ENCODE results near the gene CBR3. TPM values are rescaled to one million over a fixed set of nuclear protein-coding genes. Genes with fewer than 3 reads are reported as not detected.

Gene CBR3
- 0.46 TPM in 1 of 2 replicates, not detected in the other for total RNA-seq (2022)
- percentile 16 among the genes with signal in this experiment for Bru-seq, nascent RNA
- percentile 18 among the genes with signal in this experiment for BruChase-seq, experiment 1, labeled RNA remaining after a 2-hour chase
- BruChase-seq, experiment 2, labeled RNA remaining after a 6-hour chase: percentile 16 among the genes with signal in this experiment
- long read RNA-seq, partial matches to known transcripts: 2 of 13 reads
- long read RNA-seq, other reads (novel, unspliced or antisense): 11 of 13 reads

- ChIA-PET POLR2A (no interaction called here), CTCF (no interaction called here)
- Histone ChIP-seq H3K4me1 (peaks cover 10% of the 10 kb centered on the region), H3K36me3 (ENCODE audit: control insufficient read depth, insufficient read depth, low read length) (no peaks in the 10 kb centered on the region), H3K9me3 (no peaks in the 10 kb centered on the region), H3K27me3 (replicated peaks; ENCODE audit: control insufficient read depth, insufficient read depth, low read length) (no peaks in the 10 kb centered on the region), H3K4me3 (ENCODE audit: low read depth, low read length) (peak within 1 kb of the TSS; percentile 58)
- TF ChIP-seq, protein P1, sequence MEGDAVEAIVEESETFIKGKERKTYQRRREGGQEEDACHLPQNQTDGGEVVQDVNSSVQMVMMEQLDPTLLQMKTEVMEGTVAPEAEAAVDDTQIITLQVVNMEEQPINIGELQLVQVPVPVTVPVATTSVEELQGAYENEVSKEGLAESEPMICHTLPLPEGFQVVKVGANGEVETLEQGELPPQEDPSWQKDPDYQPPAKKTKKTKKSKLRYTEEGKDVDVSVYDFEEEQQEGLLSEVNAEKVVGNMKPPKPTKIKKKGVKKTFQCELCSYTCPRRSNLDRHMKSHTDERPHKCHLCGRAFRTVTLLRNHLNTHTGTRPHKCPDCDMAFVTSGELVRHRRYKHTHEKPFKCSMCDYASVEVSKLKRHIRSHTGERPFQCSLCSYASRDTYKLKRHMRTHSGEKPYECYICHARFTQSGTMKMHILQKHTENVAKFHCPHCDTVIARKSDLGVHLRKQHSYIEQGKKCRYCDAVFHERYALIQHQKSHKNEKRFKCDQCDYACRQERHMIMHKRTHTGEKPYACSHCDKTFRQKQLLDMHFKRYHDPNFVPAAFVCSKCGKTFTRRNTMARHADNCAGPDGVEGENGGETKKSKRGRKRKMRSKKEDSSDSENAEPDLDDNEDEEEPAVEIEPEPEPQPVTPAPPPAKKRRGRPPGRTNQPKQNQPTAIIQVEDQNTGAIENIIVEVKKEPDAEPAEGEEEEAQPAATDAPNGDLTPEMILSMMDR (IDR thresholded peaks at IDR 0.05; ENCODE audit: insufficient read depth in 1 of 2, low read depth in 1 of 2, low read length in 1 of 2, severe bottlenecking in 1 of 2, unreplicated experiment in 1 of 2): no peak
- Mint-ChIP-seq H3K27me3 (ENCODE audit: insufficient read depth, unreplicated experiment) (peaks cover 3% of the 10 kb centered on the region), H3K27ac (ENCODE audit: unreplicated experiment) (peak within 1 kb of the TSS; percentile 45), H3K4me1 (ENCODE audit: low read depth, unreplicated experiment) (no peaks in the 10 kb centered on the region), H3K36me3 (ENCODE audit: insufficient read depth, unreplicated experiment) (no peaks in the 10 kb centered on the region), H3K9me3 (ENCODE audit: unreplicated experiment) (no peaks in the 10 kb centered on the region), H3K4me3 (ENCODE audit: unreplicated experiment) (peak within 1 kb of the TSS; percentile 68)
- DNase-seq: peak in 1 of 2 experiments; percentile 34
- BruUV-seq (replicated peaks): no TSS peak
- intact Hi-C loops (cut with micrococcal nuclease; ENCODE audit: unreplicated experiment): no loop called here
Measured at GRCh38 chr21:36134803-36135390, at the start of gene CBR3. Gene CBR3 (plus strand): TSS chr21:36135079. CDS start chr21:36135193, 114 bp downstream.

DNA sequence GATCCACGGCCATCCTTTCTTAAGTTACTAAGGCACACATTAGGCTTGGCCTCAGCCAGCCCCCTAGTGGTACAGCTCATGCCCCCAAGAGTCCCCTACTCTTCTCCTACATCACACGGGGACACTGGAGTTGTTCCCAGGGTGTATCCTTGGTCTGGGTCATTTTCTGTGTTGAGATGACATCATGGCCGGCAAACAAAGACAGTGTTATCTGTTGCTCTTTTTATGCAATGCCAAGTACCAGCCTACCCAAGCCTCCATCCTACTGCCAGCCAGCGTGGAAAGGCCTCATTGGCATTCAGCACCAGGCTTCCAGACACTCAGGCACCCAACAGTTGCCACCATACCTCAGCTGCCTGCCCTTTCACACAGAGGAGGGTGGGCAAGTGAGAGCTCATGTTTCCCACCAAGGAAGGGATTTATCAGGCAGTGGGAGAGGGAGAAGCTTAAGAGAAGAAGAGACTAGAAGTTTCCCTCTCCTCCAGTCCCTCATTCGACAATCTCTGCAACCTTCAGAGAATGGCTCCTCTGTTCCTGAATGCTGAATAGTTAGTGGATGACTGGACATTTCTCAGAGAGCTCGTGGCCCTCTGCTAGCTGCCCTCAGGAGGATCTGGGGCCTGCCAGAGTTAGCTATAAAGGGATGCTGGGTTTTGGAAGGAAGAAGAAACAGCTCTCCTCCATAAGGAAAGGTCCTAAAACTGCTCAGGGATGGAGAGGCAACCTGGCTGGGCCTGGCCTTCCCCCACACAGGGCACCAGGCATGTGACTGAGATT is 47.3 kb upstream of the CBR3 start:
- no peak overlapping the region for H3K4me3 Mint-ChIP-seq (ENCODE audit: unreplicated experiment)
- TF ChIP-seq, protein P1 (IDR thresholded peaks at IDR 0.05; ENCODE audit: insufficient read depth in 1 of 2, low read depth in 1 of 2, low read length in 1 of 2, severe bottlenecking in 1 of 2, unreplicated experiment in 1 of 2): peak; percentile 41 to 42
- Histone ChIP-seq H3K36me3 (ENCODE audit: control insufficient read depth, insufficient read depth, low read length) (no peaks in the 10 kb centered on the region), H3K9me3 (no peaks in the 10 kb centered on the region), H3K4me1 (no peaks in the 10 kb centered on the region), H3K4me3 (ENCODE audit: low read depth, low read length) (no peak overlapping the region), H3K27me3 (replicated peaks; ENCODE audit: control insufficient read depth, insufficient read depth, low read length) (no peaks in the 10 kb centered on the region)
- H3K4me1 Mint-ChIP-seq (ENCODE audit: low read depth, unreplicated experiment): no peaks in the 10 kb centered on the region
- intact Hi-C loops (cut with micrococcal nuclease; ENCODE audit: unreplicated experiment): no loop called here
- no peaks in the 10 kb centered on the region for H3K27me3 Mint-ChIP-seq (ENCODE audit: insufficient read depth, unreplicated experiment)
- DNase-seq: no peak
- H3K27ac Mint-ChIP-seq (ENCODE audit: unreplicated experiment): no peak overlapping the region
- H3K36me3 Mint-ChIP-seq (ENCODE audit: insufficient read depth, unreplicated experiment): no peaks in the 10 kb centered on the region
- no TSS peak for BruUV-seq (replicated peaks)
- H3K9me3 Mint-ChIP-seq (ENCODE audit: unreplicated experiment): no peaks in the 10 kb centered on the region
- CTCF ChIA-PET: no interaction called here
- POLR2A ChIA-PET: no interaction called here

DNA sequence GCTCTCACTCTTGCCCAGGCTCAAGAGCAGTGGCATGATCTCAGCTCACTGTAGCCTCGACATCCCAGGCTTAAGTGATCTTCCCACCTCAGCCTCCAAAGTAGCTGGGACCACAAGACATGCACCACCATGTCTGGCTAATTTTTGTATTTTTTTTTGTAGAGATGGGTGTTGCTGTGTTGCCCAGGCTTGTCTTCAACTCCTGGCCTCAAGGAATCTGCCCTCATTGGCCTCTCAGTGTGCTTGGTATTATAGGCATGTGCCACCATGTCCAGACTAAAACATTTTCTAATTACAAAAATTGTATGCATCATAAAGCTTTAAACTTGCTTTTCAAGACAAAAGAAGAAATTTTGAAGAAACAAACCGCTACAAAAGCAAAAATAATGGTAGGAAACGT is 44.9 kb upstream of the CBR3 start:
- TF ChIP-seq, protein P1 (IDR thresholded peaks at IDR 0.05; ENCODE audit: insufficient read depth in 1 of 2, low read depth in 1 of 2, low read length in 1 of 2, severe bottlenecking in 1 of 2, unreplicated experiment in 1 of 2): no peak
- no peak overlapping the region for H3K4me3 ChIP-seq (ENCODE audit: low read depth, low read length)
- H3K27me3 ChIP-seq (replicated peaks; ENCODE audit: control insufficient read depth, insufficient read depth, low read length): no peaks in the 10 kb centered on the region
- intact Hi-C loops (cut with micrococcal nuclease; ENCODE audit: unreplicated experiment): no loop called here
- no peaks in the 10 kb centered on the region for H3K36me3 ChIP-seq (ENCODE audit: control insufficient read depth, insufficient read depth, low read length)
- no peak overlapping the region for H3K27ac Mint-ChIP-seq (ENCODE audit: unreplicated experiment)
- ChIA-PET POLR2A (no interaction called here), CTCF (no interaction called here)
- H3K4me1 ChIP-seq: no peaks in the 10 kb centered on the region
- no peaks in the 10 kb centered on the region for H3K4me1 Mint-ChIP-seq (ENCODE audit: low read depth, unreplicated experiment)
- peaks cover 12% of the 10 kb centered on the region for H3K9me3 Mint-ChIP-seq (ENCODE audit: unreplicated experiment)
- BruUV-seq (replicated peaks): no TSS peak
- H3K4me3 Mint-ChIP-seq (ENCODE audit: unreplicated experiment): no peak overlapping the region
- H3K36me3 Mint-ChIP-seq (ENCODE audit: insufficient read depth, unreplicated experiment): no peaks in the 10 kb centered on the region
- DNase-seq: no peak
- H3K9me3 ChIP-seq: peaks cover 18% of the 10 kb centered on the region
- no peaks in the 10 kb centered on the region for H3K27me3 Mint-ChIP-seq (ENCODE audit: insufficient read depth, unreplicated experiment)
